ENCODE measurements around the gene TLR1. TPM values are rescaled to one million over a fixed set of nuclear protein-coding genes. Genes with fewer than 3 reads are reported as not detected.
"Not testable (repeated sequence)": the region's sequence is repeated elsewhere in the genome, so short reads cannot be mapped to it uniquely, and the experiment has no call there.

The TLR1 gene
- total and polyA plus RNA-seq, 2 donors (not counting 1 experiment from before 2014, with no cell fraction given), result 23.4 to 50.8 TPM

DNA sequence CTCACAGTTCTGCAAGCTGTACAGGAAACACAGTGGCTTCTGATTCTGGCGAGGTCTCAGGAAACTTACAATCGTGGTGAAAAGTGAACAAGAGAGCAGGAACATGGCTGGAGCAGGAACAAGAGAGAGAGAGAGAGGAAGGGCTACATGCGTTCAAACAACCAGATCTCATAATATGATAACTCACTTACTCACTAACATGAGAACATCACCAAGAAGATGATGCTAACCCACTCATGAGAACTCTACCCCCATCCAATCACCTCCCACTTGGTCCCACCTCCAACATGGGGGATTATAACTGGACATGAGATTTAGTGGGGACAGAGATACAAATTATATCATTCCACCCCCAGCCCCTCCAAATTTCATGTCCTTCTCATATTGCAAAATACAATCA is 9.8 kb upstream of the TLR1 start:
- Mint-ChIP-seq H3K4me1 (peaks cover 56% of the 10 kb centered on the region), H3K27me3 (no peaks in the 10 kb centered on the region), H3K9me3 (ENCODE audit: insufficient read depth) (no peaks in the 10 kb centered on the region), H3K4me3 (peak overlapping the region; percentile 36), H3K27ac (peak overlapping the region; percentile 94)
- Histone ChIP-seq H3K9me3 (ENCODE audit: control extremely low read depth in 1 of 3, control insufficient read depth in 2 of 3, insufficient read depth in 1 of 3, low read length in 2 of 3) (peaks cover 1 to 12% (median 10%) of the 10 kb centered on the region in 3 donors), H3K9ac (ENCODE audit: low read length) (no peak overlapping the region), H4K20me1 (ENCODE audit: control insufficient read depth, insufficient read depth, low read length, poor library complexity, severe bottlenecking) (no peaks in the 10 kb centered on the region), H3K4me2 (replicated peaks; ENCODE audit: low read depth, low read length, poor library complexity, severe bottlenecking) (no peak overlapping the region), H2AFZ (ENCODE audit: insufficient read depth, low read depth, low read length, poor library complexity, severe bottlenecking) (no peak overlapping the region), H3K79me2 (ENCODE audit: control insufficient read depth, insufficient read depth, low read length) (peaks cover 60% of the 10 kb centered on the region), H3K27me3 (replicated peaks in 1 of 4; ENCODE audit: control extremely low read depth in 1 of 4, control insufficient read depth in 3 of 4, insufficient read depth in 4 of 4, low read length in 3 of 4) (no peaks in the 10 kb centered on the region), H3K36me3 (replicated peaks in 1 of 2; ENCODE audit: control extremely low read depth in 1 of 2, control insufficient read depth in 1 of 2, extremely low read depth in 1 of 2, insufficient read depth in 2 of 2, low read length in 1 of 2) (peaks cover 3 to 12% of the 10 kb centered on the region in 2 experiments), H3K27ac (ENCODE audit: low read length in 2 of 2) (peak overlapping the region in 1 of 2 donors; percentile 96), H3K4me1 (ENCODE audit: control insufficient read depth in 2 of 2, insufficient read depth in 2 of 2, low read length in 2 of 2) (peaks cover 37 to 42% of the 10 kb centered on the region in 2 donors), H3K4me3 (ENCODE audit: control extremely low read depth in 1 of 5, extremely low read depth in 1 of 5, insufficient read depth in 1 of 5, low read depth in 2 of 5, low read length in 4 of 5) (no peak overlapping the region)
- 50% methylated on average over 2 of the region's 3 CpGs for WGBS (ENCODE audit: insufficient coverage)
- DNase-seq (no peak), ATAC-seq (ENCODE audit: low read depth) (no peak)
- CTCF ChIA-PET, result interaction anchor here (1.1 to 3.6 kb wide), 4 partner anchors 10 to 55 kb away, joined by 3 to 19 read pairs (median 6); partner anchors contain the start of genes TLR1 and TLR10
- POLR2A ChIA-PET, result interaction anchor here (2.6 kb wide), 1 partner anchor 10 kb away, joined by 9 read pairs; the partner anchor contains the start of gene TLR1
- intact Hi-C loops (cut with micrococcal nuclease), result no loop called here
- TF ChIP-seq, protein P1, sequence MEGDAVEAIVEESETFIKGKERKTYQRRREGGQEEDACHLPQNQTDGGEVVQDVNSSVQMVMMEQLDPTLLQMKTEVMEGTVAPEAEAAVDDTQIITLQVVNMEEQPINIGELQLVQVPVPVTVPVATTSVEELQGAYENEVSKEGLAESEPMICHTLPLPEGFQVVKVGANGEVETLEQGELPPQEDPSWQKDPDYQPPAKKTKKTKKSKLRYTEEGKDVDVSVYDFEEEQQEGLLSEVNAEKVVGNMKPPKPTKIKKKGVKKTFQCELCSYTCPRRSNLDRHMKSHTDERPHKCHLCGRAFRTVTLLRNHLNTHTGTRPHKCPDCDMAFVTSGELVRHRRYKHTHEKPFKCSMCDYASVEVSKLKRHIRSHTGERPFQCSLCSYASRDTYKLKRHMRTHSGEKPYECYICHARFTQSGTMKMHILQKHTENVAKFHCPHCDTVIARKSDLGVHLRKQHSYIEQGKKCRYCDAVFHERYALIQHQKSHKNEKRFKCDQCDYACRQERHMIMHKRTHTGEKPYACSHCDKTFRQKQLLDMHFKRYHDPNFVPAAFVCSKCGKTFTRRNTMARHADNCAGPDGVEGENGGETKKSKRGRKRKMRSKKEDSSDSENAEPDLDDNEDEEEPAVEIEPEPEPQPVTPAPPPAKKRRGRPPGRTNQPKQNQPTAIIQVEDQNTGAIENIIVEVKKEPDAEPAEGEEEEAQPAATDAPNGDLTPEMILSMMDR (IDR thresholded peaks at IDR 0.05), result no peak
- no peak for TF ChIP-seq EZH2 (IDR thresholded peaks at IDR 0.05; ENCODE audit: borderline replicate concordance, insufficient read depth, low read depth, low read length, poor library complexity, severe bottlenecking)

DNA sequence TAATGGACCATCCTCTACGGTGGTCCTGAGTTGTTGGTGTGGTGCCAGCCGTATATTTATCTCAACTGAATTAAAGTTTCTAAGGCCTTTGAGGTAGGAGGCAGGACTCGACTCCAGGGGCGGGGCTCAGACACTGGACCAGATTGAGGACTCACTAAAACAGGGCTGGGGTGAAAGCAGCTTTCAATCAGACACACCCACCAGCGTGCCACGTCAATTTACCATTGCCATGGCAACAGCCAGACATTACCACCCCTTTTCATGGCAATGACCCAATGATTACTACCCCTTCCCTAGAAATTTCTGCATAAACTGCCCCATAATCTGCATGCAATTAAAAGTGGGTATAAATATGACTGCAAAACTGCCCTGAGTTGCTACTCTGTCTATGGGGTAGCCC is 6.7 kb upstream of the TLR1 start:
- H3K36me3 ChIP-seq (replicated peaks in 1 of 2; ENCODE audit: control extremely low read depth in 1 of 2, control insufficient read depth in 1 of 2, extremely low read depth in 1 of 2, insufficient read depth in 2 of 2, low read length in 1 of 2), result peaks cover 3 to 12% of the 10 kb centered on the region in 2 experiments
- ATAC-seq (ENCODE audit: low read depth), result no peak
- no peak for TF ChIP-seq EZH2 (IDR thresholded peaks at IDR 0.05; ENCODE audit: borderline replicate concordance, insufficient read depth, low read depth, low read length, poor library complexity, severe bottlenecking)
- TF ChIP-seq, protein P1 (IDR thresholded peaks at IDR 0.05), result no peak
- CTCF ChIA-PET, result no interaction called here
- no peak for DNase-seq
- peaks cover 22 to 25% of the 10 kb centered on the region in 2 donors for H3K4me1 ChIP-seq (ENCODE audit: control insufficient read depth in 2 of 2, insufficient read depth in 2 of 2, low read length in 2 of 2)
- 97% methylated on average over 5 of the region's 6 CpGs for WGBS (ENCODE audit: insufficient coverage)
- H3K9ac ChIP-seq (ENCODE audit: low read length), result no peak overlapping the region
- Mint-ChIP-seq H3K4me1 (peaks cover 46% of the 10 kb centered on the region), H3K27me3 (no peaks in the 10 kb centered on the region), H3K9me3 (ENCODE audit: insufficient read depth) (no peaks in the 10 kb centered on the region), H3K4me3 (no peak overlapping the region), H3K27ac (no peak overlapping the region)
- no peaks in the 10 kb centered on the region for H3K27me3 ChIP-seq (replicated peaks in 1 of 4; ENCODE audit: control extremely low read depth in 1 of 4, control insufficient read depth in 3 of 4, insufficient read depth in 4 of 4, low read length in 3 of 4)
- H3K27ac ChIP-seq (ENCODE audit: low read length in 2 of 2), result no peak overlapping the region
- H4K20me1 ChIP-seq (ENCODE audit: control insufficient read depth, insufficient read depth, low read length, poor library complexity, severe bottlenecking), result no peaks in the 10 kb centered on the region
- H2AFZ ChIP-seq (ENCODE audit: insufficient read depth, low read depth, low read length, poor library complexity, severe bottlenecking), result no peak overlapping the region
- intact Hi-C loops (cut with micrococcal nuclease), result no loop called here
- H3K79me2 ChIP-seq (ENCODE audit: control insufficient read depth, insufficient read depth, low read length), result peaks cover 47% of the 10 kb centered on the region
- no peak overlapping the region for H3K4me3 ChIP-seq (ENCODE audit: control extremely low read depth in 1 of 5, extremely low read depth in 1 of 5, insufficient read depth in 1 of 5, low read depth in 2 of 5, low read length in 4 of 5)
- H3K4me2 ChIP-seq (replicated peaks; ENCODE audit: low read depth, low read length, poor library complexity, severe bottlenecking), result no peak overlapping the region
- POLR2A ChIA-PET, result no interaction called here
- peaks cover 1 to 12% (median 10%) of the 10 kb centered on the region in 3 donors for H3K9me3 ChIP-seq (ENCODE audit: control extremely low read depth in 1 of 3, control insufficient read depth in 2 of 3, insufficient read depth in 1 of 3, low read length in 2 of 3)

DNA sequence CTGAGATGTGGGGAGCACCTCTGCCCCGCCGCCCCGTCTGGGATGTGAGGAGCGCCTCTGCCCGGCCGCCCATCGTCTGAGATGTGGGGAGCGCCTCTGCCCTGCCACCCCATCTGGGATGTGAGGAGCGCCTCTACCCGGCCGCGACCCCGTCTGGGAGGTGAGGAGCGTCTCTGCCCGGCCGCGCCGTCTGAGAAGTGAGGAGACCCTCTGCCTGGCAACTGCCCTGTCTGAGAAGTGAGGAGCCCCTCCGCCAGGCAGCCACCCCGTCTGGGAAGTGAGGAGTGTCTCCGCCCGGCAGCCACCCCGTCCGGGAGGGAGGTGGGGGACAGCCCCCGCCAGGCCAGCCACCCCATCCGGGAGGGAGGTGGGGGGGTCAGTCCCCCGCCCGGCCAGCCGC is 2.9 kb upstream of the TLR1 start:
- H3K4me2 ChIP-seq (replicated peaks; ENCODE audit: low read depth, low read length, poor library complexity, severe bottlenecking); H3K9me3 Mint-ChIP-seq (ENCODE audit: insufficient read depth); H3K9ac ChIP-seq (ENCODE audit: low read length); H2AFZ ChIP-seq (ENCODE audit: insufficient read depth, low read depth, low read length, poor library complexity, severe bottlenecking); H3K27ac ChIP-seq (ENCODE audit: low read length in 2 of 2); H3K4me3 ChIP-seq (ENCODE audit: control extremely low read depth in 1 of 5, extremely low read depth in 1 of 5, insufficient read depth in 1 of 5, low read depth in 2 of 5, low read length in 4 of 5); ATAC-seq (ENCODE audit: low read depth); H3K9me3 ChIP-seq (ENCODE audit: control extremely low read depth in 1 of 3, control insufficient read depth in 2 of 3, insufficient read depth in 1 of 3, low read length in 2 of 3); H3K4me3 Mint-ChIP-seq; DNase-seq; H3K27me3 ChIP-seq (replicated peaks in 1 of 4; ENCODE audit: control extremely low read depth in 1 of 4, control insufficient read depth in 3 of 4, insufficient read depth in 4 of 4, low read length in 3 of 4); H4K20me1 ChIP-seq (ENCODE audit: control insufficient read depth, insufficient read depth, low read length, poor library complexity, severe bottlenecking); H3K27me3 Mint-ChIP-seq; CTCF ChIA-PET; H3K27ac Mint-ChIP-seq; POLR2A ChIA-PET: not testable (repeated sequence)
- Histone ChIP-seq H3K4me1 (ENCODE audit: control insufficient read depth in 2 of 2, insufficient read depth in 2 of 2, low read length in 2 of 2) (peaks cover 30 to 31% of the 10 kb centered on the region in 2 donors), H3K79me2 (ENCODE audit: control insufficient read depth, insufficient read depth, low read length) (peaks cover 40% of the 10 kb centered on the region), H3K36me3 (replicated peaks in 1 of 2; ENCODE audit: control extremely low read depth in 1 of 2, control insufficient read depth in 1 of 2, extremely low read depth in 1 of 2, insufficient read depth in 2 of 2, low read length in 1 of 2) (peaks cover 3 to 13% of the 10 kb centered on the region in 2 experiments)
- WGBS (ENCODE audit: insufficient coverage), result 98% methylated on average over 21 of the region's 29 CpGs
- intact Hi-C loops (cut with micrococcal nuclease), result loop anchor here (5.0 to 10.0 kb wide), 2 partner anchors 145 to 557 kb away; partner anchors contain the start of genes KLF3 and RFC1
- H3K4me1 Mint-ChIP-seq, result peaks cover 45% of the 10 kb centered on the region

All from B cell (primary cell).